ENCODE measurements around the gene XIRP1.
A peak's percentile ranks its signal among the peaks of the same experiment; 100 is the strongest.

The XIRP1 gene

GRCh38 chr3:39141171-39141995 is 51.0 kb downstream of the XIRP1 start:
- DNase-seq = peak; percentile 52

GRCh38 chr3:39140341-39140971 is 51.9 kb downstream of the XIRP1 start:
- no peak for DNase-seq

DNA sequence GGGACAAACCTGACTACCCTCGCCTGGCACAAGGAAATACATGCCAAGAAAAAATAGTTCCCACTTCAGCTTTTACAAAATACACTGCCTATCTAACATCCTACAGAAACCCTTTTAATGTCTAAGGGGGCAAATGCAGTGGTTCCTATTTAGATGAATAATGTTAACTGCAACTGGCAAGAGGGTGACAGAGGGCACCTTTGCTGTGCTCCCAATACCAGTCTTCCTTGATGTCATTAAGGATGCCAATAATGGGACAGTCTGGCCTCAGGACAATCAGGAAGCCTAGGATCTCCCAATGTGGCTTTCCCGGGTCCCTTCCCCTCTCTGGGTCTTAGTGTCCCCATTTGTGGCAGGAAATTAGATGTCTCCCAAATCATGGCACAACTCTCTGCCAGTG is 53.0 kb downstream of the XIRP1 start:
- DNase-seq = no peak

GRCh38 chr3:39138804-39139415 is 53.5 kb downstream of the XIRP1 start:
- peak; percentile 38 for DNase-seq

- no peak for DNase-seq
Observed at GRCh38 chr3:39137991-39138803, 54.2 kb downstream of the XIRP1 start.

- no peak for DNase-seq
Observed at GRCh38 chr3:39137435-39137936, 54.9 kb downstream of the XIRP1 start.

GRCh38 chr3:39136533-39137434 is 55.6 kb downstream of the XIRP1 start:
- DNase-seq = no peak

DNA sequence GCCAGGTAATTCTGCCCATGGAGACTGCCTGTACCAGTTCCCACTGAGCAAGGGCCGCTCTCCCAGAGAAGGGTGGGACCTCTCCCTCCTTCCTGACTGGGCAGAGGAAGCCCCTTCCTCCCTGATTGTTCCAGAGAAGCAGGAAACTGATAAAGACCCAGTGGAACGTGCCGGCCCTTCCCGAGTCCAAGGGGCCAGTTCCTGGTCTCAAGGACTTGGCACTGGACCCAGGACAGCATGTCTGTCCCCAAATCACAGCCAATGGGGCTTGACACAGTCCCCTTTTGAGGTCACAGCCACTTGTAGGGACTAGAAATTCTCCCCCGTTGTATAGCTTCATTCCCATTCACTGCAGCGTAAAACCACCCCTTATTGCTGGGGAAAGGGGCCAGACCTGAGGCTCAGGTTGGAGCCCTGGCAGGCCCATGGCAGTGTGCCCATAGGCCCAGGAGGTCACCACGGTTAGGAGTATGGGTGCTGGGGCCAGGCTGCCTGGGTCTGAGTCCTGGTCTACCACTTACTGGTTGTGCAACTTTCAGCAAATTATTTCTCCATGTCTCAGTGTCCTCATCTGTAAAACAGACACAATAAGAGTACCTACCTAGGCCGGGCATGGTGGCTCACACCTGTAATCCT is 57.1 kb downstream of the XIRP1 start:
- no peak for DNase-seq

DNA sequence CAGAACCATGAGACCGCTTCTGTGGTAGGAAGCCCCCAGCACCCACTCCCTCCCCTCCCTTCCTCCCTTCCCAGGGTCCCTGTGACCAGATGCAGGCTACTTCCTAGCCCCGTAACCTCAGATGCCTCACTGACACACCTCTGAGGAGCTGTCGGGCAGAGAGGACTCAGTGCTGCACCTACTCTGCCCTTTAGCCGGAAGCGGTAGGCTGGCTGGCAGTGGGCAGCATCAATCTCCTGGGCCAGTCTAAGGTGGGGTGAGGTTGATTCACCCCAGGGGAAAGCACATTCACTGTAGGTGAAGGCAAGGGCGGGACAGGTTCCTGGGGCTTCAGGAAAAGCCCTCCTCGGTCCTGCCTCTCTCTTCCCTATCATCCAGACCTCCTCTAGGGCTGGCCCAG is 58.1 kb downstream of the XIRP1 start:
- DNase-seq = no peak

DNA sequence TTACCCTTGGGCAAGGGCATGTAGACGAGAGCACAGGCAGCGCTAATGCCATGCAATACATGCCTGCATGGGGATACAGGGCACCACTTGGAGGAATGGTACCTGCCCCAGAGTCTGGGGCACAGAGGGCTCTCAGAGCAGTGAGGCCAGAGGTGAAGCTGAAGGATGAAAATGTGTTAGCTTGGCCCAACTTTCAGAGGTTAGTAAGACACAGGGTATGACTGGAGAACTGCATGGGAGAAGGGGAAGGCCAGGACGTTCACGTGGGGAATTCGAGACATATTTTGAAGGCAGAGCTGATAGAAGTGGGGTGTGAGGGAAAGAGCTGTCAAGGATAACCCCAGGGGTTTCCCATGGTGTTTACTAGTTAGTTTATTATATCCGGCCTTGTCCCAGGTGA is 58.6 kb downstream of the XIRP1 start:
- no peak for DNase-seq

Data from fibroblast of skin of abdomen (primary cell).